K562 (cell line): Measurements from ENCODE around the gene KNL1. TPM values are rescaled to one million over a fixed set of nuclear protein-coding genes. Genes with fewer than 3 reads are reported as not detected.

ENCODE experiments used
- ATF3 ChIP-seq, 2 experiments: fragments of 450-650 bp in 1 of 2; sonication (generic) in 1 of 2; formaldehyde crosslinking in 1 of 2; IDR thresholded peaks in 1 of 2; conservative IDR thresholded peaks in 1 of 2; 2 replicates each; pipeline versions ENCODE4 v1.6.1 to v1.8.1; 2016 to 2023; ENCODE audit warnings: mild to moderate bottlenecking in 2 of 2, moderate library complexity in 2 of 2, inconsistent platforms in 1 of 2, missing genetic modification reagents in 1 of 2
- DACH1 ChIP-seq: fragments of 450-650 bp; IDR thresholded peaks from 2 replicates; pipeline ENCODE4 v1.6.1; 2018; ENCODE audit not compliant: partially characterized antibody
- ETV6 ChIP-seq, 3 experiments: fragments of 150-350 bp in 1 of 3; sonication (generic) in 1 of 3; formaldehyde crosslinking in 1 of 3; IDR thresholded peaks; 2 replicates each; pipeline versions ENCODE4 v1.6.1 to v1.8.0; 2014 to 2022; ENCODE audit warnings: borderline replicate concordance in 2 of 3, low read depth in 2 of 3, antibody characterized with exemption in 1 of 3, low read length in 1 of 3, mild to moderate bottlenecking in 1 of 3, missing genetic modification reagents in 1 of 3
- MLLT1 ChIP-seq, 2 experiments: fragments of 450-650 bp; IDR thresholded peaks; 2 replicates each; pipeline ENCODE4 v1.6.1; 2016
- ZBTB11 ChIP-seq, 3 experiments: fragments of 200-800 bp in 1 of 3; fragments of 250-450 bp in 1 of 3; fragments of 450-650 bp in 1 of 3; sonication (Bioruptor Pico) in 1 of 3; sonication (Bioruptor generic) in 1 of 3; formaldehyde crosslinking in 1 of 3; IDR thresholded peaks; 2 replicates each; pipeline versions ENCODE4 v1.6.1 to v1.8.0; 2016 to 2022; ENCODE audit warnings: mild to moderate bottlenecking in 2 of 3, missing genetic modification characterization in 2 of 3, missing compliant biosample characterization in 1 of 3, moderate library complexity in 1 of 3
- ZNF232 ChIP-seq: sonication (generic); formaldehyde crosslinking; IDR thresholded peaks from 2 replicates; pipeline ENCODE4 v1.8.0; 2022; ENCODE audit warnings: mild to moderate bottlenecking, missing genetic modification reagents
- ZNF436 ChIP-seq: fragments of 250-450, 450-650 bp; sonication (Bioruptor Pico); formaldehyde crosslinking; IDR thresholded peaks from 2 replicates; pipeline ENCODE4 v1.7.0; 2020; ENCODE audit warnings: mild to moderate bottlenecking
- ZNF583 ChIP-seq: fragments of 250-450 bp; sonication (Bioruptor Pico); IDR thresholded peaks from 2 replicates; pipeline ENCODE4 v1.4.0; 2020
- polyA plus RNA-seq, 8 experiments: library from polyadenylated mRNA; depleted of rRNA in 4 of 8; stranded (reverse) in 5 of 8; unstranded in 3 of 8; fragments of >200 nt; fragmentation: Nextera tagmentation in 2 of 8; fragmentation: Illumina TruSeq in 1 of 8; extraction: Ambion mirVana in 2 of 8; extraction: Trizol in 1 of 8; gene quantifications; 2 replicates each; pipeline versions ENCODE4 v1.2.1 to v1.2.3, GENCODE V29; 2011 to 2014; ENCODE audit warnings: inconsistent platforms in 1 of 8, missing spikeins in 1 of 8
- total RNA-seq, 7 experiments: library from RNA; depleted of rRNA in 6 of 7; stranded (reverse); fragments of >200 nt in 6 of 7; fragmentation: Illumina TruSeq in 2 of 7; extraction: Trizol in 2 of 7; gene quantifications; 2 replicates each; pipeline versions ENCODE4 v1.2.1 to v1.2.3, GENCODE V29; 2011 to 2021; ENCODE audit warnings: low replicate concordance in 1 of 7
- TF ChIP-seq, protein P1 (sequence below): fragments of 450-650 bp; formaldehyde crosslinking; conservative IDR thresholded peaks from 2 replicates; pipeline ENCODE4 v1.4.0; 2022; ENCODE audit warnings: mild to moderate bottlenecking, missing genetic modification characterization
- TF ChIP-seq, protein P2 (sequence below): fragments of 450-650 bp; formaldehyde crosslinking; IDR thresholded peaks from 2 replicates; pipeline ENCODE4 v1.4.0; 2022; ENCODE audit warnings: missing genetic modification characterization
- TF ChIP-seq, protein P3 (sequence below): fragments of 450-650 bp; formaldehyde crosslinking; IDR thresholded peaks from 2 replicates; pipeline ENCODE4 v1.4.0; 2020; ENCODE audit warnings: mild to moderate bottlenecking
- TF ChIP-seq, protein P4 (sequence below): fragments of 250-450 bp; sonication (Bioruptor Pico); IDR thresholded peaks from 2 replicates; pipeline ENCODE4 v1.4.0; 2020; ENCODE audit warnings: mild to moderate bottlenecking, moderate library complexity

KNL1 gene
- total and polyA plus RNA-seq, 9 of the 15 experiments (the other 6 are each of a cell fraction or from before 2014, with no cell fraction given) = 14.5 to 65.4 (median 34.6) TPM

DNA sequence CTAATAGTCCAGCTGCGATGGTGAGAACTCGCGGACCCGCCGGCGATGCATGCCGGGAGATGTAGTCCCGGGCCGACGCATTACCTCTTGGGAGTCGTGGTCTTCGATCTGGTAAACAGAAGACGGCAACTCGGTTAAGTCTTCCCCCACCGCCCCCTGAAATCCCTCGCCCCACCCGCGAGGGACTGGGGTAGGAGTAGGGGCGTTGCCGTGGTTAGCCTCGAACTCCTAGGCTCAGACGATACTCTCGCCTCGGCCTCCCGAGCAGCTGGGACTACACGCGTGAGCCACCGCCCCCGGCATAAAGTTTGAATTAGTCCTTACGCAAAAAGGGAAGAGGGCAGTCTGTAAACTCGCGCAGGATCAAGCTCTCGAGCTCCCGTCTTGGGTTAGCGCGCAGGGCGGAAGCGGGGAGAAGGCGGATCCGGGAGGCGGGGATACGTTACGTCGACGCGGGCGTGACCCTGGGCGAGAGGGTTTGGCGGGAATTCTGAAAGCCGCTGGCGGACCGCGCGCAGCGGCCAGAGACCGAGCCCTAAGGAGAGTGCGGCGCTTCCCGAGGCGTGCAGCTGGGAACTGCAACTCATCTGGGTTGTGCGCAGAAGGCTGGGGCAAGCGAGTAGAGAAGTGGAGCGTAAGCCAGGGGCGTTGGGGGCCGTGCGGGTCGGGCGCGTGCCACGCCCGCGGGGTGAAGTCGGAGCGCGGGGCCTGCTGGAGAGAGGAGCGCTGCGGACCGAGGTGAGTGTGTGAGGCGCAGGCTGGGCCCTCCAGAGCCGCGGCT lies 100.8 kb downstream of the KNL1 start, which contains the start of gene RAD51 (continued):
- TF ChIP-seq, protein P1, sequence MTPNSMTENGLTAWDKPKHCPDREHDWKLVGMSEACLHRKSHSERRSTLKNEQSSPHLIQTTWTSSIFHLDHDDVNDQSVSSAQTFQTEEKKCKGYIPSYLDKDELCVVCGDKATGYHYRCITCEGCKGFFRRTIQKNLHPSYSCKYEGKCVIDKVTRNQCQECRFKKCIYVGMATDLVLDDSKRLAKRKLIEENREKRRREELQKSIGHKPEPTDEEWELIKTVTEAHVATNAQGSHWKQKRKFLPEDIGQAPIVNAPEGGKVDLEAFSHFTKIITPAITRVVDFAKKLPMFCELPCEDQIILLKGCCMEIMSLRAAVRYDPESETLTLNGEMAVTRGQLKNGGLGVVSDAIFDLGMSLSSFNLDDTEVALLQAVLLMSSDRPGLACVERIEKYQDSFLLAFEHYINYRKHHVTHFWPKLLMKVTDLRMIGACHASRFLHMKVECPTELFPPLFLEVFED (CRISPR knock-in tag) = no peak
- 0 out of 2 replicates have a peak, but pooled peaks have one; percentile 3 for TF ChIP-seq ZNF232
- TF ChIP-seq ZNF583 (CRISPR knock-in tag) = no peak
- TF ChIP-seq ZBTB11 (CRISPR knock-in tag; IDR thresholded peaks at IDR 0.05) = no peak; a peak in 1 of 6 replicates
- TF ChIP-seq, protein P2, sequence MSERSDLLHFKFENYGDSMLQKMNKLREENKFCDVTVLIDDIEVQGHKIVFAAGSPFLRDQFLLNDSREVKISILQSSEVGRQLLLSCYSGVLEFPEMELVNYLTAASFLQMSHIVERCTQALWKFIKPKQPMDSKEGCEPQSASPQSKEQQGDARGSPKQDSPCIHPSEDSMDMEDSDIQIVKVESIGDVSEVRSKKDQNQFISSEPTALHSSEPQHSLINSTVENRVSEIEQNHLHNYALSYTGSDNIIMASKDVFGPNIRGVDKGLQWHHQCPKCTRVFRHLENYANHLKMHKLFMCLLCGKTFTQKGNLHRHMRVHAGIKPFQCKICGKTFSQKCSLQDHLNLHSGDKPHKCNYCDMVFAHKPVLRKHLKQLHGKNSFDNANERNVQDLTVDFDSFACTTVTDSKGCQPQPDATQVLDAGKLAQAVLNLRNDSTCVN = no peak
- TF ChIP-seq ZNF436 (CRISPR knock-in tag) = no peak
- TF ChIP-seq, protein P3, sequence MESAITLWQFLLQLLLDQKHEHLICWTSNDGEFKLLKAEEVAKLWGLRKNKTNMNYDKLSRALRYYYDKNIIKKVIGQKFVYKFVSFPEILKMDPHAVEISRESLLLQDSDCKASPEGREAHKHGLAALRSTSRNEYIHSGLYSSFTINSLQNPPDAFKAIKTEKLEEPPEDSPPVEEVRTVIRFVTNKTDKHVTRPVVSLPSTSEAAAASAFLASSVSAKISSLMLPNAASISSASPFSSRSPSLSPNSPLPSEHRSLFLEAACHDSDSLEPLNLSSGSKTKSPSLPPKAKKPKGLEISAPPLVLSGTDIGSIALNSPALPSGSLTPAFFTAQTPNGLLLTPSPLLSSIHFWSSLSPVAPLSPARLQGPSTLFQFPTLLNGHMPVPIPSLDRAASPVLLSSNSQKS (CRISPR knock-in tag) = no peak
- TF ChIP-seq ETV6 (IDR thresholded peaks at IDR 0.05; ENCODE audit: borderline replicate concordance in 1 of 2, low read depth in 2 of 2, low read length in 1 of 2) = no peak
- no peak for TF ChIP-seq ETV6 (CRISPR knock-in tag; IDR thresholded peaks at IDR 0.05; ENCODE audit: borderline replicate concordance)
- no peak for TF ChIP-seq ATF3 (IDR thresholded peaks at IDR 0.05)
- TF ChIP-seq ATF3 (CRISPR knock-in tag; conservative IDR thresholded peaks at IDR 0.05) = no peak; the same call in 1 of the 2 replicates
- no peak; a peak in 1 of 4 replicates for TF ChIP-seq MLLT1 (IDR thresholded peaks at IDR 0.05)
- TF ChIP-seq, protein P4, sequence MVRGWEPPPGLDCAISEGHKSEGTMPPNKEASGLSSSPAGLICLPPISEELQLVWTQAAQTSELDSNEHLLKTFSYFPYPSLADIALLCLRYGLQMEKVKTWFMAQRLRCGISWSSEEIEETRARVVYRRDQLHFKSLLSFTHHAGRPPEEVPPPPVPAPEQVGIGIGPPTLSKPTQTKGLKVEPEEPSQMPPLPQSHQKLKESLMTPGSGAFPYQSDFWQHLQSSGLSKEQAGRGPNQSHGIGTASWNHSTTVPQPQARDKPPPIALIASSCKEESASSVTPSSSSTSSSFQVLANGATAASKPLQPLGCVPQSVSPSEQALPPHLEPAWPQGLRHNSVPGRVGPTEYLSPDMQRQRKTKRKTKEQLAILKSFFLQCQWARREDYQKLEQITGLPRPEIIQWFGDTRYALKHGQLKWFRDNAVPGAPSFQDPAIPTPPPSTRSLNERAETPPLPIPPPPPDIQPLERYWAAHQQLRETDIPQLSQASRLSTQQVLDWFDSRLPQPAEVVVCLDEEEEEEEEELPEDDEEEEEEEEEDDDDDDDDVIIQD (CRISPR knock-in tag) = no peak
- TF ChIP-seq DACH1 = peak; percentile 84
